Osteoblast (primary cell): ENCODE data around the gene SAP30L. TPM values are rescaled to one million over a fixed set of nuclear protein-coding genes. Genes with fewer than 3 reads are reported as not detected.

Source experiments
- DNase-seq: peaks from one replicate; pipeline ENCODE4 v3.0.0; 2011; ENCODE audit warnings: low spot score, mixed read lengths; ENCODE audit not compliant: insufficient read length; ENCODE audit errors: missing footprints
- H2AFZ ChIP-seq: 2 replicates; pipeline ENCODE4 v1.6.0; 2011; ENCODE audit warnings: mild to moderate bottlenecking, low read length
- H3K27ac ChIP-seq: 2 replicates; pipeline ENCODE4 v1.5.1; 2011; ENCODE audit warnings: mild to moderate bottlenecking, low read depth, low read length, moderate library complexity
- H3K27me3 ChIP-seq: 2 replicates; pipeline ENCODE4 v1.6.0; 2012; ENCODE audit warnings: mild to moderate bottlenecking, control low read depth, inconsistent platforms, low read length, moderate library complexity; ENCODE audit not compliant: insufficient read depth
- H3K36me3 ChIP-seq: 2 replicates; pipeline ENCODE4 v1.5.1; 2011; ENCODE audit warnings: mild to moderate bottlenecking, low read length, control low read depth, moderate library complexity; ENCODE audit not compliant: insufficient read depth
- H3K4me1 ChIP-seq: 2 replicates; pipeline ENCODE4 v1.5.1; 2011; ENCODE audit warnings: mild to moderate bottlenecking, low read length, control low read depth, moderate library complexity; ENCODE audit not compliant: insufficient read depth
- H3K4me2 ChIP-seq: 2 replicates; pipeline ENCODE4 v1.6.0; 2011; ENCODE audit warnings: mild to moderate bottlenecking, low read length; ENCODE audit not compliant: insufficient read depth
- H3K4me3 ChIP-seq: fragments of 200-600 bp; sonication (generic); 3 replicates; pipeline ENCODE4 v1.5.1; 2012; ENCODE audit warnings: mild to moderate bottlenecking, low read length, inconsistent platforms; ENCODE audit not compliant: insufficient read depth
- H3K79me2 ChIP-seq: 2 replicates; pipeline ENCODE4 v1.6.0; 2012; ENCODE audit warnings: mild to moderate bottlenecking, low read length, control low read depth, inconsistent platforms; ENCODE audit not compliant: insufficient read depth
- H3K9me3 ChIP-seq: 2 replicates; pipeline ENCODE4 v1.5.1; 2011; ENCODE audit warnings: low read depth, low read length, control low read depth
- H4K20me1 ChIP-seq: 2 replicates; pipeline ENCODE4 v1.6.0; 2012; ENCODE audit warnings: mild to moderate bottlenecking, low read length, control low read depth; ENCODE audit not compliant: insufficient read depth
- total RNA-seq: library from RNA; depleted of rRNA; stranded (reverse); fragments of >200 nt; gene quantifications from 2 replicates; pipeline ENCODE4 v1.2.3, GENCODE V29; 2012
- TF ChIP-seq, protein P1 (sequence below): IDR thresholded peaks from 2 replicates; pipeline ENCODE4 v1.5.1; 2011; ENCODE audit warnings: mild to moderate bottlenecking, low read depth, low read length, moderate library complexity; ENCODE audit errors: extremely low read depth

The SAP30L gene
- total RNA-seq, 1 donor: 32.2 TPM

- H3K27ac ChIP-seq: no peak overlapping the region
- no peaks in the 10 kb centered on the region for H3K4me1 ChIP-seq
- H3K36me3 ChIP-seq: no peaks in the 10 kb centered on the region
- H3K79me2 ChIP-seq: no peaks in the 10 kb centered on the region
- peaks cover 3% of the 10 kb centered on the region for H4K20me1 ChIP-seq
- H3K9me3 ChIP-seq: no peaks in the 10 kb centered on the region
- no peak overlapping the region for H2AFZ ChIP-seq
- H3K4me3 ChIP-seq: no peak overlapping the region
- H3K4me2 ChIP-seq: no peak overlapping the region
- H3K27me3 ChIP-seq: peaks cover 98% of the 10 kb centered on the region
- TF ChIP-seq, protein P1, sequence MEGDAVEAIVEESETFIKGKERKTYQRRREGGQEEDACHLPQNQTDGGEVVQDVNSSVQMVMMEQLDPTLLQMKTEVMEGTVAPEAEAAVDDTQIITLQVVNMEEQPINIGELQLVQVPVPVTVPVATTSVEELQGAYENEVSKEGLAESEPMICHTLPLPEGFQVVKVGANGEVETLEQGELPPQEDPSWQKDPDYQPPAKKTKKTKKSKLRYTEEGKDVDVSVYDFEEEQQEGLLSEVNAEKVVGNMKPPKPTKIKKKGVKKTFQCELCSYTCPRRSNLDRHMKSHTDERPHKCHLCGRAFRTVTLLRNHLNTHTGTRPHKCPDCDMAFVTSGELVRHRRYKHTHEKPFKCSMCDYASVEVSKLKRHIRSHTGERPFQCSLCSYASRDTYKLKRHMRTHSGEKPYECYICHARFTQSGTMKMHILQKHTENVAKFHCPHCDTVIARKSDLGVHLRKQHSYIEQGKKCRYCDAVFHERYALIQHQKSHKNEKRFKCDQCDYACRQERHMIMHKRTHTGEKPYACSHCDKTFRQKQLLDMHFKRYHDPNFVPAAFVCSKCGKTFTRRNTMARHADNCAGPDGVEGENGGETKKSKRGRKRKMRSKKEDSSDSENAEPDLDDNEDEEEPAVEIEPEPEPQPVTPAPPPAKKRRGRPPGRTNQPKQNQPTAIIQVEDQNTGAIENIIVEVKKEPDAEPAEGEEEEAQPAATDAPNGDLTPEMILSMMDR: no peak
- DNase-seq: no peak
Observed at GRCh38 chr5:154481584-154482381, 36.0 kb downstream of the SAP30L start.

DNA sequence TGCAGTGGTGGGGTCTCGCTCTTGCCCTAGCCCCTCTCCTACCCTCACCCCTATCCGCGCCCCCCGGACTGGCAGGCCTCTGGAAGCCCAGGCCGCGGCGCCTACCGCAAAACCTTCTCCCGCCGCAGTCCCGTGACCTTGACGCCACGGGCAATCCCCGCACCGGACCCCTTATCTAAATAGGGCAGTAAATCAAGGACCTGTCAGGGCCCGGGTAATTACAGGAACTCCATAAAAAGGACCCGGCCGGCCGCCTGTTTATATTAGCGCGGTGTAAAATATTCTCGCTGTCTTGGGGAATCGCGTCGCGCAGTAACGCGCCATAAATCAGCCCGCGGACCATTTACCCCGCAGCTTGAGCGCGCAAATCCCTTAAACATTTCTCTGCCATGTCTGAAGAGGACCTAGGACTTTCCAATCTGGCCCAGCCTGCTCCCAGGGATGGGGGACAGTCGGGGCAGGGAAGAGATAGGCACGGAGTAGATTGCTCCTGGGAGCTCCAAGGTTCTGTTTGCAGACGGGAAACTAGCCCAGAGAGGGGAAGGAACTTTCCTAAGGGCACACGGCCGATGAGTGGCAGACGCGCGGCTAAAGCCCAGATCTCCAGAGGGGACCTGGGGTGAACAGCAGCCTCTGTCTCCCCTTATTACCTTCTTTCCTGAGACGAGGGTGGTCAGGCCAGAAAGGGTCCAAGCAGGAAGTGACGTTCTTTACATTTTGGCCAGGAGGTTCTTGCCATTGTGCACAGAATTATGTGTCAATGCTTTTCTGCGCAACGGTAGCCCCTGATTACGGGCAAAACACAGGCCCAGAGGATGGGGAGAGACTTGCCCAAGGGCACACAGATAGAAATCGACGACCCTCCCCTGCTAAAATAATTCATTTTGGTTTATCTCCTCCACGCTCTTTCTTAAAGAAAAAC lies 37.0 kb downstream of the SAP30L start:
- no peak overlapping the region for H3K4me2 ChIP-seq
- H3K9me3 ChIP-seq: no peaks in the 10 kb centered on the region
- peaks cover 3% of the 10 kb centered on the region for H4K20me1 ChIP-seq
- H3K27me3 ChIP-seq: peaks cover 98% of the 10 kb centered on the region
- H3K79me2 ChIP-seq: no peaks in the 10 kb centered on the region
- H2AFZ ChIP-seq: no peak overlapping the region
- H3K27ac ChIP-seq: no peak overlapping the region
- TF ChIP-seq, protein P1: no peak
- DNase-seq: no peak
- H3K4me1 ChIP-seq: no peaks in the 10 kb centered on the region
- no peak overlapping the region for H3K4me3 ChIP-seq
- no peaks in the 10 kb centered on the region for H3K36me3 ChIP-seq

GRCh38 chr5:154483654-154484392 lies 38.0 kb downstream of the SAP30L start:
- TF ChIP-seq, protein P1: no peak
- Histone ChIP-seq H2AFZ (no peak overlapping the region), H3K4me2 (no peak overlapping the region)

More at GRCh38 chr5:154483654-154484392, 38.0 kb downstream of the SAP30L start:
- H3K4me3 ChIP-seq: no peak overlapping the region
- no peaks in the 10 kb centered on the region for H3K4me1 ChIP-seq
- DNase-seq: no peak
- H3K36me3 ChIP-seq: no peaks in the 10 kb centered on the region
- H3K27me3 ChIP-seq: peaks cover 95% of the 10 kb centered on the region
- no peak overlapping the region for H3K27ac ChIP-seq
- peaks cover 3% of the 10 kb centered on the region for H4K20me1 ChIP-seq
- H3K79me2 ChIP-seq: no peaks in the 10 kb centered on the region
- H3K9me3 ChIP-seq: no peaks in the 10 kb centered on the region
